D341Med (cell line): ENCODE data around the gene OR2S2.
"Not testable (repeated sequence)": the region's sequence is repeated elsewhere in the genome, so short reads cannot be mapped to it uniquely, and the experiment has no call there.

Source experiments
- DNase-seq: peaks from one replicate; pipeline ENCODE4 v3.0.0; 2012; ENCODE audit warnings: low spot score

The OR2S2 gene

DNA sequence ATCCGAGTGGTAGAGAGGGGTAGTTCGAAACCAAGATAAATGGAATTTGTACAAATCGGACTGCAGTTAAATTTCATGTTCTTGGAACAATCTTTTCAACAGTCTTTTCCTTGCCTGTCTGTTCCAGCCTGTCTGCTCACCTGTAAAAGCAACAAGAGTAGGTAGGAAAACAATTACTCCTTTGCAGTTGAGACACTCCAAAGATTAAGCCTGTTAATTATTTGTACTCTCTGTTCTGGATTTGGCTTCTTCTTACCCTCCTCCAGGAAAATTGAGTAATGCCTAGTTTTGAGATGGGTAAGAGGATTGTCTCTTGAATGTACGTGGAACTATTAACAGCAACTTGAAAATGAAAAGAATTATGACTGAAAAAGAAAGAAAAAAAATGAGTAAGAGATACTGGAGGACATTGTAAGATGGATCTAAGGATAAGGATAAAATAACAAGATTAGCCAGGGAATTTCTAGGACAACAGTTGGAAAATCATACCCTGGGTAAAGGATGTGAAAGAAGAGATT, 24.3 kb downstream of the OR2S2 start:
- DNase-seq: no peak

DNA sequence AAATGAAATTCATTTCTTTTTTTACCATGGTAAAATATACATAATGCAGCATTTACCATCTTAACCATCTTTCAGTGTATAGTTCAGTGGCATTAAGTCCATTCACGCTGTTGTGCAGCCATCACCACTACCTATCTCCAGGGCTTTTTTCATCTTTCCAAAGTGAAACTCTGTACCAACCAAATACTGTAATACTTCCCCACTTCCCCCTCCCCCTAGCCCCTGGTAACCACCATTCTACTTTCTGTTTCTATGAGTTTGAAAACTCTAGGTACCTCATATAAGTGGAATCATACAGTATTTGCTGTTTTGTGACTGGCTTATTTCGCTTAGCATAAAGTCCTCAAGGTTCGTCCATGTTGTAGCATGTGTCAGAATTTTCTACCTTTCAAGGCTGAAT, 25.2 kb downstream of the OR2S2 start:
- DNase-seq: no peak

DNA sequence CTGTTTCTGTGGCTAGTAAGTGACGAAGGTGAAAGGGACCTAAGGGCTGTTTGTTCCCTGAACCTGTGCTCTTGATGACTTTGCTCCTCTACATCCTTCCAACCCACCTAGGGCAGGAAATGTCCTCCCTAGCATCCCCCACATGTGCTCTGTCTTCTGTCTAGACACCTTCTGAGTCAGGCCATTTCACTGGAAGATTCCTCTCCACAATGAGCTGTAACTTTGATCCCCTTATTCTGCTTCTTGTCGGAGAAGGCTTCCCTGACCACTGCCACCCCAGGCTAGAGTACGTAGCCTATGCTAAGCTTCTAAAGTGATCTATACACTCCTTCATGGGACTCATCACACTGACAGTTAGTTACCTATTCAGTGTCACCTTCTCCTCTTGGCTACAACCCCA, 27.0 kb downstream of the OR2S2 start:
- no peak for DNase-seq

DNA sequence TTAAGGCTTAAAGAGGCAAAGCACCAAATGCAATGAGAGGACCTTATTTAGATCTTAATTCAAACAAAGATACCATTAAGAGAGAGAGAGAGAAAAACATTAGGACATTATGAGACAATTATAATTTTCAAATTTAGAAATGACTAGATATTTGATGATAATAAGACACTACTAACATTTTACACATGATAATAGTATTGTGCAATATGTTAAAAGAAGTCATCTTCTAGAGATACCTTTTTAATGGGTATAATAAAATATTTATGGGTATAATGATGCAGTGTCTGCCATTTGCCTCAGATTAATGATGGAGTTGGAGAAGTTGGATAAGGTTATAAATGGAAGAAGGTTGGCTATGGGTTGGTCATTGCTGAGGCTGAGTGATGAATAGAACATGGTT, 27.4 kb downstream of the OR2S2 start:
- no peak for DNase-seq

DNA sequence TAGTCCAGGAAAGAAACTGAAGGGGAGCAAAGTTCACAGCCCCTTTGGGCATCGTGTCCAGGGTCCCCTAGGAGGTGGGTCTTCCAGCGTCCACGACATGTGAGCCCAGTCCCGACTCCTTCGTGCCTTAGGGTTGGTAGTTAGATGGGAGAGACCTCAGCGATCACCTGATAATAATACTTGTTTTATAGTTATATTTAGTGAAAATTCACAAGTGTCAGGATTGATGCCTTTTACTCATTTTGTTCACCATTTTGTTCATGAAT, 28.6 kb downstream of the OR2S2 start:
- DNase-seq: no peak

DNA sequence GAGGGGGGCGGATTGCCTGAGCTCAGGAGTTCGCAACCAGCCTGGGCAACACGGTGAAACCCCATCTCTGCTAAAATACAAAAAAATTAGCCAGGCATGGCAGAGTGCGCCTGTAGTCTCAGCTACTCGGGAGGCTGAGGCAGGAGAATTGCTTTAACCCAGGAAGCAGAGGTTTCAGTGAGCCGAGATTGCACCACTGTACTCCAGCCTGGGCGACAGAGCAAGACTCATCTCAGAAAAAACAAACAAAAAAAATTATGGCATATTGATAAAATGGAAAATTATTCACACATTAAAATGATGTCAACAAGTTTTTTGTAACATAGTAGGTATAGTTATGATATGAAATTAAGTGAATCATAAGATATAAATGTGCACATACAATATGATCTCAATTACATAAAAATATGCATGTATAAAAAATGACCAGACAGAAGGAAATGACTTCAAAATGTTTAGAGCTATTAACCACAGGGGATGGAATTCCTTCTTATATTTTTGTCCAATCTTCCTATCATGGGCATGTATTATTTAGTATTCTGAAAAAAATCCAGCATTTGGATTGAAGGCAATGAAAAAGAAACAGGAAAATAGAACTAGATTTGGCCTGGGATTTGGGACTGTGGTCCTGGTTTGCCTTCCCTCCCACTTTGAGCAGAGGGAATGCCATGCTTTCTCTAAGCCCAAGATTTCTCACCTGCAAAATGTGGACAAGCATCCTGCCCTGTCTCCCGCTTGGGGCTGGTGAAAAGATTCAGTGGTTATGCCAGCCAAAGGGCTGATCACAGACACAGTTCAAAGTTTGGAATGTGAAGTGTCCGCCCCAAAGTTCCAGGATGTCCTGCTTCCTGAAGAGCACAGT, 29.1 kb downstream of the OR2S2 start:
- DNase-seq: no peak

DNA sequence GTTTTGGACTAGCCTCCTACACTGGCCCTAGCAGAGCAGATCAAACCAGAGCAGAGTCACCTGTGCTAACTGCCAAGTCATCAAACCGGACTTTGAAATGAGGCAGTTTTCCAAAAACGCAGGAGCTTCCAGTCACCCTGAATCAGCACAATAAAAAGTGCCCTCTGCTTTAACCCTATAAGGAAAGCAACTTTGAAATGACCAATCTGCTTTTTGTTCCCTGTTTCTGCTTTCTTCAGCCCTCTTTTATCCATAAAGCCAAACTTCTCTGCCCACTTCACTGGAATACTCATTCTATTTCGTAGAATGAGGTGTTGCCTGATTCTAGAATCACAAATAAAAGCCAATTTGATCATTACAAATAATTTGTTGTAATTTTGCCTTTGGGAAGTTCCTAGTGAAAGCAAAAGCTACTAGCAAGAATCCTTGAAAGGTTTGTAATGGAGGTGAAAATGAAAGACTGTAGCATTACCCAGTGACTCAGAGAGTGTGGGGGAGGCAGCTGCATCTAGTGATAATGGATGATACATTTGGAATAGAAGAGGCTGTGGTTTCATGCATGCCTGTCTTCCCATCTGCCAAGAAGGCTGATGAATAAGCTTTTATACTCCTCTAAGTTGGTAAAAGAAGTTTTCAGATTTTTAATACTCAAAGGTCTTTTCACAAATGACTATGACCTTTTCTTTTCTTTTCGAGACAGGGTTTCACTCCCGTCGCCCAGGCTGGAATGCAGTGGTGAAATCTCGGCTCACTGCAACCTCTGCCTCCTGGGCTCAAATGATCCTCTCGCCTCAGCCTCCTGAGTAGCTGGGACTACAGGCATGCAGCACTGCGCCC, 33.8 kb downstream of the OR2S2 start:
- no peak for DNase-seq

DNA sequence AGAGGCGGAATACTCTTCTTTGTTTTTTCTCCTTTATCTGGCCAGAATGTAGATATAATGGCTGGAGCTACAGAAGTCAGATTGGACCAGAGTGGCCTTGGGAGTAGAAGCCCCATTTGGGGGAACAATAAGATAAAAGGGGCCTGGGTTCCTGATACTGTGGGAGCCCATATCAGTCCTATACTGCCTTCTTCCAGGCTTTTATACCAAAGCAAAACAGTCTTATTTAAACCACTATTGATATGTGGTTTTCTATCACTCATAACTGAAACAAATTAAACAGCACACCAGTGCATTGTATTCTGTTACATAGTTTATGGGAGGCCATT, 34.4 kb downstream of the OR2S2 start:
- DNase-seq: no peak

DNA sequence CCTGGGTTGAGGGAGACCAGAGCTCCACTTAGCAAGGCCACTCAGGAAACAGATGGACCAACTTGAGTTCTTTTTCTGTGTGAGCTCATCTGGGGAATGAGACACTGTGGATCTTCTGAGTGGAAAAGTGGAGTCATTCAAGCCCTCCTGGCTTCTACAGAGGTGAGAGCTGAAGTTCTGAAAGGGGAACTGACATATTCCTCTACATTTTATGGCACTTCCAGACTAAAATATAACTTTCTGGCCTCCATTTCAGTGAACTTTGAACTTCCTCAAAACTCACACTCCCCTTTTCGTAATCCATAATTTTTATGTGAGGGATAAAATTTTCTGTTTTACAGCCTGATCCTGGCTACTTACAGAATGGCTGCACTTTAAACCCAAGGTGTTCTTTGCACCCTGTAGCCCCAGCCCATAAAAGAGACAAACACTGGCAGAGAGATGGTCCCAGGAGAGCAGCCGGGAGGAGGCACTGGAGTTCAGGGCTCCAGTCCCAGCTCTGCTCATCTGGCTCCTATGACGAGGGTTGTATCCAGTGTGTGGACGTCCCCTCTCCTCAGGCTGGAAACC, 37.8 kb downstream of the OR2S2 start:
- DNase-seq: no peak

DNA sequence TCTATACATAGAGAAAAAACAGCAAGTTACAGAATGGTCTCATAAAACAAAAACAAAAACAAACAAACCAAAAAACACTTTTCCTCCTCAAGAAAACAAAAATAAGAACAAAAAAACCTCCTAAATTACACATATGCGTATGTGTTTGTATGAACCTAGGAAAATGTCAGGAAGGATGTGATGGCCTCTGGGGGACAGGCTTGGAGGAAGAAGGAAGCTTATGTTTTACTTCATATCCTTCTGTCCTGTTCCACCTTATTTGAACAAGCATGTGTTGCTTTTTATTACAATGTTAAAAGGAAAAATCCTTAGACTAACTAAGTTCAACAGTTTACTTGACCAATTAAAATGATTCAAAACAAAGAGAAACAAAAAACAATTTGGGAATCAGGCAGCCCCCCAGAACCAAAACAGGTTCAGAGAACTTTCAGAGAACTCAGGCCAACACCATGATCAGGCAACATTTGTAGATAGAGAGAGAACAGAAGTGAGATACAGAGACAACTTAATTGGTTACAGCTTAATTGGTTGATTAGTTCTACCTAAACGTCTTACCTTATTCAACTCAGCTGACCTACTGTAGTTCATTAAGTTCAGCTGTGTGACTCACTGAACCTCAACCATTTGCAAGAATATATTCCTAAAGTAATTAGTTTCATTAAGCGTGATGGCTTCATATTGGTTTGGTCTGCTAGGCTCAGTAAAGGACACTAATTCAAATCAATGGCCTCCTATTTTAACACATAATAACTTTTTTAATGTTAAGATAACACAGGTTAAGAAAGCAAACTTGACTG, 38.5 kb downstream of the OR2S2 start:
- no peak for DNase-seq

DNA sequence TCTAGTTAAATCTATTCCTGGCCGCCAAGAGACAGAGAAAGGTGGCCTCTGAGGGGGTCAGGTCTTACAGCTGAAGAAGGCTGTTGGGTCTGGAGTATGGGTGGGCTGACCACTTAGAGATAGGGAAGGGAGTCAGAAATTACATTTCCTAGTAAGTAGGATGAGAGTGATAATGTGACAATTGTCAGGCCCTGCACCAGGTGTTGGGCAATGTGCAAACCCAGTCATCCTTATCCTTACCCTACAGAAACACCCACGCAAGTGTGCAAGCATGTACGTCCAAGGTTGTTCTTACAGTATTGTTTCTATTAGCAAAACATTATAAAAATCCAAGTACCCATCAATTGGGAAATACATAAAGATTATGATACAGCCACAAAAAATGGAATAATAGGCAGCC, 39.2 kb downstream of the OR2S2 start:
- no peak for DNase-seq

DNA sequence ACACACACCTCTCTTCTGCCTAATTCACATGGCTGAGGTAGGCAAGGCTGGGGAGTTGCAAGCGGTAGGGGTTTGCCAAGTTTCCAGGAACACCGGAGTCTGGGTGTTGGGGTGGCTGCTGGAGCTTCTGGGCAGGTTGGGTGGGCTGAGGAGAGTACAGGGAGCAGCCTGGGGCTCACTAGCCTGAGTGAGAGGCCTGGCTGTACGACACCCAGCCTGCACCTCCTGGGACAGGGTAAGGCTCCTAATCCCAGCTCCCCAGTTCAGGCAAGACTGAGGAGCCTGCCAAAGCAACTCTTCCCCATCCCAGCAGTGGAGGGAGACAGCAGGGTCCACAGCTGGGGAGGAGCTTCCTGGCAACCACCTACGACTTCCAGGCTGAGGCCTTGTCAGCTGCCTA, 40.7 kb downstream of the OR2S2 start:
- no peak for DNase-seq

DNA sequence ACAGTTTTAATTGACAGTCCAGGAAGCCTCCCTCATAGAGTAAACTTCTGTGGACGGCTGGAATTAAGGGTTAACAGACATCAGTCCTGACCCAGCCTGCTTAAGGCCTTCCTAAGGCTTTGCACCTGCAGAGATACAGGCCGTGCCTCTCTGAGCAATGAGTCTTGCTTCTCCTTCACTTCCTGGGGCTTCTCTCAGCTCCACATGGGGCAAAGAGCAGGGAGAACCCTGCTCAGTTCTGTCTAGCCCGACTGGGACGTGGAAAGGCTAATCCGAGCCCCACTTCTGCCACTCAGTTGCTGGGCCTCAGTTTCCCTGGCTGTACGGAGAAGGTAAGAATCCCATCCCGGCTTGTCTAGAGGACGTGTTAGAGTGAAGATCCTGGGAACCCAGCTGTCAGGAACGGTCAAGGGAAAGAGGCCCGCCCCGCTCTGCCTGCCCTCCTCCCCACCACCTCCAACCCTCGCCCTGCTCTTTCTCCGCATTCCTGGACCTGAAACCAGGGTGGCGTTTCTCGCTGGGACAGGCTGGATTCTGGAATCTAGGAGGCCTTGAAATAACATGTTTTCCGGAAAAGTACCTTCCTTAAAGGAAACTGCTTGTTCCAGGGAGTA, 42.2 kb downstream of the OR2S2 start:
- DNase-seq: no peak

DNA sequence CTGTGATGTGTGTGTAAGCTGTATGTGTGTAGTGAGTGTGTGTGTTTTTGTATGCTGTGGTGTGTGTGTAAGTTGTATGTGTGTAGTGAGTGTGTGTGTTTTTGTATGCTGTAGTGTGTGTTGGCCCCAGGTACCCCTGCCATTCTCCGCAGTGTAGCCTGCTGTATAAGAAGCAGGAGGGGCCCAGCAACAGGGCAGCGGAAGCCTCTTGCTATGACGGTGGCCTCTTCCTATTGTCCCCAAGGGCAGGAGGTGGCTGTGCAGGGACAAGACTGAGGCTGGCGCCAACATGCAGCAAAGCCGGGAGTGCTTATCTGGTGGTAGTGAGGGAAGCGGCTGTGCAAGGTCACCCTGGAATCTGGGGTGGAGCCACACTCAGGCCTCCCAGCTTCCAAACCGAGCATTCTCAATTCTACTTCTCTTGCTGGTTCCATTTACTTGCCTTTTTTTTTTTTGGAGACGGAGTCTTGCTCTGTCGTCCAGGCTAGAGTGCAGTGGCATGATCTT, 43.6 kb downstream of the OR2S2 start:
- peak; percentile 48 for DNase-seq

DNA sequence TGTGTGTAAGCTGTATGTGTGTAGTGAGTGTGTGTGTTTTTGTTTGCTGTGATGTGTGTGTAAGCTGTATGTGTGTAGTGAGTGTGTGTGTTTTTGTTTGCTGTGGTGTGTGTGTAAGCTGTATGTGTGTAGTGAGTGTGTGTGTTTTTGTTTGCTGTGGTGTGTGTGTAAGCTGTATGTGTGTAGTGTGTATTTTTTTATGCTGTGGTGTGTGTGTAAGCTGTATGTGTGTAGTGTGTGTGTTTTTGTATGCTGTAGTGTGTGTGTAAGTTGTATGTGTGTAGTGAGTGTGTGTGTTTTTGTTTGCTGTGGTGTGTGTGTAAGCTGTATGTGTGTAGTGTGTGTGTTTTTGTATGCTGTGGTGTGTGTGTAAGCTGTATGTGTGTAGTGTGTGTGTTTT, 44.5 kb downstream of the OR2S2 start:
- DNase-seq: not testable (repeated sequence)

DNA sequence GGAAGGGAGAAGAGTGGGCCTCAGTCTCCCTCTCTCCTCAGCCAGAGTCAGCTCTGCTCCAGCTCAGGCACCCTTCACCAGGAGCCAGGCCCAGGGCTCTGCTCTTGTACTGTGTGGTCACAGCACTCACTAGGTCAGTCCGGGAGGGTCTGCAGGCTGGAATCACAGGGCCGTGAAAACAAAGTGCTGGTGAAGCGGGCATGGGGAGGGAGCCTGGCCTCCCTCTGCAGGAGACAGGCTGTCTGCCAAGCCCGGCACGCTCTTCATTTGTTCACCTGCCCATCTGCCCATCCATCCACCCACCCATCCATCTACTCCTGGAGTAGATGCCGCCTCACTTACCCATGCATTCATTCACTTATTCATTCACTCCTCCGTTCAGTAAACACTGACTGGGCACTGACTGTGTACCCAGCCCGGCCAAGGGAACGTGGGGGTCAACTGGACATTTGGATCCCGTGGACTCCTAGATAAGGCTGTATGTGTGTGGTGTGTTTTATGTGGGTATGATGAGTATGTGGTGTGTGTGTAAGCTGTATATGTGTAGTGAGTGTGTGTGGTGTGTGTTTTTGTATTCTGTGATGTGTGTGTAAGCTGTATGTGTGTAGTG, 45.1 kb downstream of the OR2S2 start:
- DNase-seq: no peak

DNA sequence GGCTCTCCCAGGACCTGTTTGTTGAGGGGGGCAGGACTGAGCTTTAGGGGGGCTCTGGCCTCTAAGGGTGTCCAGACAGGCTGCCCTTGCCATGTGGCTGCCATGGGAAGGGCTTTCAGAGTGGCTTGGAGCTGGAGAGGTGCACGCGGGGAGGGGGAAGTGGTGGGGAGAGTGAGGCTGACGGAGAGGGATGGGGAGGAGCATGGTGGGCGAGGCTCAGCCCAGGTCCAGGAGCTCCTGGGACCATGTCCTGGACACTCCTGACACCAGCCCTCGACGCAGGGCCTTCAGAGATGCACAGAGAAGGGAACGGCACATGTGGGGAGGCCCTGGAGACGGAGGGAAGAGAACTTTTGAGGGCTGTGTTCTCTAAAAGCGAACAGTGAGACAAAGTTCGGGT, 46.3 kb downstream of the OR2S2 start:
- no peak for DNase-seq

DNA sequence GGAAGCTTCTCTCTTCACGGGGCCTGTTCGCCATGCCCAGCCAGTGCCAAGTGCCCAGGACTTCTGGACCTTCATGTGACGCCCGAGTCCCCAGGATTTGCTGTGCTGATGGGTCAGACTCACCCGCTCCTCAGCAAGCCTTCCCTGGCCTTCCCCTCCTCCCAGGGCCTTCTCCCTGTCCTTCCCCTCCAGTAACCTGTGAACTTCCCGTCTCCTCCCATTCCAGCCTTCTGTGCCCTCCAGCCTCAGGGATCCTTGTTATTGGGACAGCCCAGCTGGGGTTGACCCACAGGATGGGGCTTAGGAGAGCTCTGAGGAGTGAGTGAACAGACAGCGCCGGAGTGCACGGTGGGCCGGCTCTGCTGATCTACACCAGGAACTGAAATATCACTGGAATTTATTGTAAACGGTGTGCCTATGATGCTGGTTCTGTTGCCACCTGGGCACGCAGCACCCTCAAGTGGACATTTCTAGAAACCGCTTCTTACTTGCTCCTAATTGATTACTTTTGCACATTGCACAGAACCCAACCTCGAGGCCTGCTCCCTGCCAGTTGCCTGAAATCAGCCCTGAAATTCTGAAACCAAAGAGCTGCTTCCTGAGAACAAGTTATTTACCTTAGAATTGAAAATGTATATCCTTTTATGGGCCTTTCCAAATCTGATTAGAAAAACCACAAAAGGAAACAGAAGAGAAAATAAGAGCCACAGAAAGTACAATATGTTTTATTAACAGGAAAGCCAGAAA, 47.2 kb downstream of the OR2S2 start:
- peak; percentile 64 for DNase-seq

DNA sequence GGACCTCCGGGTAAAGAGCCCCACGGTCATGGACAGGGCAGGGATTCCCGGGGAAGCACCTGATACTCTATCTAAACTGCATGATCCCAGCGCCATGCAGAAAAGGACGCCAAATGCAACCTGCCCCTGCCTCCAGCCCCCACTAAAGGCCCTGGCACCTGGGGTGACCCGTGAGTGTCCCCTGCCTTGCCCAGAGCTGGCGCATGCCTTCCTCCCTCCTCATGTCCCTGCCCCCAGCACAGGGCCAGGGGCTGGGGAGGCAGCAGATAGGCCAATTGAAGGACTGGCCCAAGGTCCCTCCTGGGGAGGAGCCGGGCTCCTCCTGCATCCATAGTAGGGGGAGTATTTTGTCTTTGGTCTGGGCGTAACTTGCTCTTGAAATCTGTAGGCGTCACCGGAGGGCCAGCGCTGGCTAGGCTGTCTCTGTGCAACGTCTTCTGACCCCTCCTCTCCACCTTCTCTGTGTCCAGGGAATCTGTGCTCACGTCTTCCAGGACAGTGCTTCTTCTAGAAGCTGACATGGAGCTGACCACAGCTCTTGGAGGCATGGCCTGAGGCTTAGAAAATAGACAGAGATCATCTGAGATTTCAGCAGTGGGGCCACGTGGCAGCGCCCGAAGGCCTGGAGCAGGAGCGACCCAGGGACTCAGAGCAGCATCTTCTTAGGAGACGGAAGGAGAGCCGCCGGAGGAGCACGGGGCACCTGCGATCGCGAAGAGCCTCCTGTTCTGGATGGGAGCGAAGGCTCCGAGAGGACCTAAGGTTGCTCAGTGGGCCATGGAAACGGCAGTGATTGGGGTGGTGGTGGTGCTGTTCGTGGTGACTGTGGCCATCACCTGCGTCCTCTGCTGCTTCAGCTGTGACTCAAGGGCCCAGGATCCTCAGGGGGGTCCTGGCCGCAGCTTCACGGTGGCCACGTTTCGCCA, 48.0 kb downstream of the OR2S2 start:
- no peak for DNase-seq
